Stimulated activated CD8-positive, alpha-beta memory T cell treated with anti-CD3 and anti-CD28 coated beads, Interleukin-7, amount 100 ng/mL, for 1 hour (primary cell): ENCODE data around the gene NRXN3.

Experiments
- DNase-seq, 2 donors: peaks; one replicate each; pipeline ENCODE4 v3.0.0-alpha.2; 2020; ENCODE audit warnings: low read depth in 2 of 2

Gene NRXN3

GRCh38 chr14:78170203-78170602 is at the start of gene NRXN3:
NRXN3 (plus strand) TSS chr14:78170373; CDS start chr14:78243094, 72,721 bp downstream.
- no peak for DNase-seq

GRCh38 chr14:78122436-78122835 is 47.7 kb upstream of the NRXN3 start:
- DNase-seq, result no peak

GRCh38 chr14:78123650-78124253 is 46.4 kb upstream of the NRXN3 start:
- no peak for DNase-seq

GRCh38 chr14:78127961-78128360 is 42.2 kb upstream of the NRXN3 start:
- DNase-seq, result no peak

- no peak for DNase-seq
Observed at GRCh38 chr14:78129375-78129774, 40.8 kb upstream of the NRXN3 start.

GRCh38 chr14:78130356-78130755 is 39.8 kb upstream of the NRXN3 start:
- no peak for DNase-seq

GRCh38 chr14:78131201-78131600 is 39.0 kb upstream of the NRXN3 start:
- no peak for DNase-seq

GRCh38 chr14:78131616-78132015 is 38.6 kb upstream of the NRXN3 start:
- DNase-seq, result no peak

- no peak for DNase-seq
Observed at GRCh38 chr14:78135450-78135891, 34.7 kb upstream of the NRXN3 start.

GRCh38 chr14:78136695-78137094 is 33.5 kb upstream of the NRXN3 start:
- DNase-seq, result no peak

- DNase-seq, result no peak
Observed at GRCh38 chr14:78141590-78141989, 28.6 kb upstream of the NRXN3 start.

- no peak for DNase-seq
Observed at GRCh38 chr14:78142998-78143397, 27.2 kb upstream of the NRXN3 start.

- no peak for DNase-seq
Observed at GRCh38 chr14:78143489-78144145, 26.6 kb upstream of the NRXN3 start.

GRCh38 chr14:78152201-78153063 is 17.7 kb upstream of the NRXN3 start:
- no peak for DNase-seq

- no peak for DNase-seq
Observed at GRCh38 chr14:78153064-78153341, 17.2 kb upstream of the NRXN3 start.

GRCh38 chr14:78154827-78155226 is 15.3 kb upstream of the NRXN3 start:
- DNase-seq, result no peak

- no peak for DNase-seq
Observed at GRCh38 chr14:78156196-78156595, 14.0 kb upstream of the NRXN3 start.

GRCh38 chr14:78157494-78158437 is 12.4 kb upstream of the NRXN3 start:
- no peak for DNase-seq

- DNase-seq, result no peak
Observed at GRCh38 chr14:78162202-78162601, 8.0 kb upstream of the NRXN3 start.

- DNase-seq, result no peak
Observed at GRCh38 chr14:78164226-78164853, 5.8 kb upstream of the NRXN3 start.

GRCh38 chr14:78172428-78172827 is 2.3 kb downstream of the NRXN3 start:
- no peak for DNase-seq
